Measurements from ENCODE around the gene EXOC3L1. TPM values are rescaled to one million over a fixed set of nuclear protein-coding genes. Genes with fewer than 3 reads are reported as not detected.

Gene EXOC3L1
- total and polyA plus RNA-seq, 3 experiments from 2014 or later = not detected

GRCh38 chr16:67156143-67156844, 33.6 kb downstream of the EXOC3L1 start:
- Histone ChIP-seq H3K9me3 (ENCODE audit: low read length) (no peaks in the 10 kb centered on the region), H3K4me1 (ENCODE audit: insufficient read depth, low read length) (peaks cover 47% of the 10 kb centered on the region), H3K4me3 (ENCODE audit: low read length) (no peak overlapping the region), H3K27me3 (ENCODE audit: insufficient read depth, low read length, poor library complexity, severe bottlenecking) (peaks cover under 1% of the 10 kb centered on the region), H3K36me3 (ENCODE audit: insufficient read depth, low read length) (no peaks in the 10 kb centered on the region), H3K27ac (ENCODE audit: low read depth, low read length) (no peak overlapping the region)
- H3K27me3 Mint-ChIP-seq = peaks cover 4 to 9% of the 10 kb centered on the region in 2 donors
- H3K4me1 Mint-ChIP-seq = peaks cover 54 to 77% (median 59%) of the 10 kb centered on the region in 3 donors
- CTCF ChIA-PET = interaction anchor here (0.8 to 17.6 kb wide), 19 partner anchors 9 to 312 kb away, joined by 3 to 205 read pairs (median 9); partner anchors contain the start of genes EXOC3L1, FBXL8, HSF4 and MATCAP1
- peaks cover 0 to 13% (median 0%) of the 10 kb centered on the region in 3 donors for H3K36me3 Mint-ChIP-seq
- POLR2A ChIA-PET = interaction anchor here (0.5 to 2.1 kb wide), 4 partner anchors 14 to 127 kb away, joined by 3 to 10 read pairs (median 4); partner anchors contain the start of genes CBFB and NOL3
- no peaks in the 10 kb centered on the region for H3K9me3 Mint-ChIP-seq
- peak overlapping the region; percentile 38 to 92 (median 77) for H3K4me3 Mint-ChIP-seq
- no peak for DNase-seq
- peak overlapping the region; percentile 70 to 99 (median 95) for H3K27ac Mint-ChIP-seq

GRCh38 chr16:67155295-67156142, 34.4 kb downstream of the EXOC3L1 start:
- Histone ChIP-seq H3K27ac (ENCODE audit: low read depth, low read length) (no peak overlapping the region), H3K9me3 (ENCODE audit: low read length) (no peaks in the 10 kb centered on the region), H3K4me1 (ENCODE audit: insufficient read depth, low read length) (peaks cover 44% of the 10 kb centered on the region), H3K27me3 (ENCODE audit: insufficient read depth, low read length, poor library complexity, severe bottlenecking) (no peaks in the 10 kb centered on the region), H3K4me3 (ENCODE audit: low read length) (no peak overlapping the region), H3K36me3 (ENCODE audit: insufficient read depth, low read length) (no peaks in the 10 kb centered on the region)
- ChIA-PET POLR2A (interaction anchor here (0.5 to 2.1 kb wide), 6 partner anchors 15 to 142 kb away, joined by 3 to 10 read pairs (median 4); partner anchors contain the start of genes CBFB and NOL3), CTCF (interaction anchor here (0.5 to 17.6 kb wide), 56 partner anchors 8 to 325 kb away, joined by 3 to 205 read pairs (median 4); partner anchors contain the start of genes ATP6V0D1, CBFB, EXOC3L1 and FBXL8)
- DNase-seq = peak; percentile 73 to 81 (median 75)
- peak overlapping the region in 6 of 8 donors; percentile 17 to 98 (median 82) for H3K27ac Mint-ChIP-seq
- H3K9me3 Mint-ChIP-seq = no peaks in the 10 kb centered on the region
- peak overlapping the region; percentile 48 to 92 (median 73) for H3K4me3 Mint-ChIP-seq
- H3K27me3 Mint-ChIP-seq = peaks cover 0 to 4% of the 10 kb centered on the region in 2 donors
- H3K36me3 Mint-ChIP-seq = peaks cover 0 to 15% (median 0%) of the 10 kb centered on the region in 3 donors
- H3K4me1 Mint-ChIP-seq = peaks cover 54 to 75% (median 59%) of the 10 kb centered on the region in 3 donors

- DNase-seq = no peak
- Histone ChIP-seq H3K9me3 (ENCODE audit: low read length) (no peaks in the 10 kb centered on the region), H3K36me3 (ENCODE audit: insufficient read depth, low read length) (no peaks in the 10 kb centered on the region), H3K4me3 (ENCODE audit: low read length) (no peak overlapping the region), H3K27ac (ENCODE audit: low read depth, low read length) (no peak overlapping the region), H3K4me1 (ENCODE audit: insufficient read depth, low read length) (peaks cover 41% of the 10 kb centered on the region), H3K27me3 (ENCODE audit: insufficient read depth, low read length, poor library complexity, severe bottlenecking) (no peaks in the 10 kb centered on the region)
- peaks cover 0 to 12% (median 0%) of the 10 kb centered on the region in 3 donors for H3K36me3 Mint-ChIP-seq
- peak overlapping the region in 4 of 8 donors; percentile 17 to 98 (median 63) for H3K27ac Mint-ChIP-seq
- no peaks in the 10 kb centered on the region for H3K9me3 Mint-ChIP-seq
- ChIA-PET POLR2A (interaction anchor here (0.5 to 2.1 kb wide), 6 partner anchors 15 to 141 kb away, joined by 3 to 10 read pairs (median 4); partner anchors contain the start of genes CBFB and NOL3), CTCF (interaction anchor here (0.5 to 17.6 kb wide), 55 partner anchors 8 to 326 kb away, joined by 3 to 205 read pairs (median 4); partner anchors contain the start of genes ATP6V0D1, CBFB, EXOC3L1 and FBXL8)
- peak overlapping the region; percentile 48 to 89 (median 73) for H3K4me3 Mint-ChIP-seq
- peaks cover 54 to 69% (median 56%) of the 10 kb centered on the region in 3 donors for H3K4me1 Mint-ChIP-seq
- no peaks in the 10 kb centered on the region for H3K27me3 Mint-ChIP-seq
These were observed 35.2 kb downstream of the EXOC3L1 start for GRCh38 chr16:67154578-67155294.

- Histone ChIP-seq H3K4me1 (ENCODE audit: insufficient read depth, low read length) (peaks cover 19% of the 10 kb centered on the region), H3K4me3 (ENCODE audit: low read length) (no peak overlapping the region), H3K27ac (ENCODE audit: low read depth, low read length) (no peak overlapping the region), H3K9me3 (ENCODE audit: low read length) (no peaks in the 10 kb centered on the region), H3K27me3 (ENCODE audit: insufficient read depth, low read length, poor library complexity, severe bottlenecking) (no peaks in the 10 kb centered on the region), H3K36me3 (ENCODE audit: insufficient read depth, low read length) (peaks cover 8% of the 10 kb centered on the region)
- Mint-ChIP-seq H3K27me3 (peaks cover 0 to 6% of the 10 kb centered on the region in 2 donors), H3K4me3 (peak overlapping the region; percentile 68 to 87 (median 78)), H3K36me3 (peaks cover 5 to 18% (median 7%) of the 10 kb centered on the region in 3 donors), H3K9me3 (no peaks in the 10 kb centered on the region), H3K27ac (peak overlapping the region in 6 of 8 donors; percentile 33 to 84 (median 63)), H3K4me1 (peaks cover 30 to 55% (median 33%) of the 10 kb centered on the region in 3 donors)
- ChIA-PET POLR2A (interaction anchor here (0.6 to 2.8 kb wide), 4 partner anchors 8 to 842 kb away, joined by 4 to 9 read pairs (median 8); partner anchors contain the start of genes FBXL8 and TRADD), CTCF (interaction anchor here (1.0 to 17.6 kb wide), 9 partner anchors 13 to 175 kb away, joined by 3 to 205 read pairs (median 4); partner anchors contain the start of genes EXOC3L1, FBXL8, HSF4 and MATCAP1)
- no peak for DNase-seq
These were observed 38.4 kb downstream of the EXOC3L1 start for GRCh38 chr16:67151431-67152097.

- H3K27ac Mint-ChIP-seq = peak within 1 kb of the TSS in 7 of 8 donors; percentile 33 to 84 (median 68)
- no peaks in the 10 kb centered on the region for H3K9me3 Mint-ChIP-seq
- peaks cover 24 to 49% (median 26%) of the 10 kb centered on the region in 3 donors for H3K4me1 Mint-ChIP-seq
- no peaks in the 10 kb centered on the region for H3K27me3 ChIP-seq (ENCODE audit: insufficient read depth, low read length, poor library complexity, severe bottlenecking)
- peak in 1 of 5 donors; percentile 21 for DNase-seq
- no peak within 1 kb of the TSS for H3K27ac ChIP-seq (ENCODE audit: low read depth, low read length)
- H3K4me1 ChIP-seq (ENCODE audit: insufficient read depth, low read length) = peaks cover 12% of the 10 kb centered on the region
- H3K27me3 Mint-ChIP-seq = peaks cover 0 to 6% of the 10 kb centered on the region in 2 donors
- H3K36me3 ChIP-seq (ENCODE audit: insufficient read depth, low read length) = peaks cover 9% of the 10 kb centered on the region
- ChIA-PET CTCF (interaction anchor here (1.3 to 17.6 kb wide), 6 partner anchors 14 to 174 kb away, joined by 3 to 205 read pairs (median 30); partner anchors contain the start of genes EXOC3L1, FBXL8, HSF4 and MATCAP1), POLR2A (interaction anchor here (0.9 to 2.8 kb wide), 4 partner anchors 8 to 172 kb away, joined by 3 to 9 read pairs (median 6); partner anchors contain the start of genes FBXL8 and TRADD)
- H3K9me3 ChIP-seq (ENCODE audit: low read length) = no peaks in the 10 kb centered on the region
- peaks cover 5 to 24% (median 7%) of the 10 kb centered on the region in 3 donors for H3K36me3 Mint-ChIP-seq
- peak within 1 kb of the TSS; percentile 68 to 87 (median 78) for H3K4me3 Mint-ChIP-seq
- H3K4me3 ChIP-seq (ENCODE audit: low read length) = peak within 1 kb of the TSS; percentile 46
These were observed 39.0 kb downstream of the EXOC3L1 start, which contains the start of gene B3GNT9 for GRCh38 chr16:67150833-67151396. B3GNT9 (minus strand) TSS chr16:67150998; CDS start chr16:67150485, 513 bp downstream.

- Histone ChIP-seq H3K36me3 (ENCODE audit: insufficient read depth, low read length) (peaks cover 9% of the 10 kb centered on the region), H3K27ac (ENCODE audit: low read depth, low read length) (no peak overlapping the region), H3K4me3 (ENCODE audit: low read length) (peak overlapping the region; percentile 46), H3K27me3 (ENCODE audit: insufficient read depth, low read length, poor library complexity, severe bottlenecking) (no peaks in the 10 kb centered on the region), H3K4me1 (ENCODE audit: insufficient read depth, low read length) (peaks cover 7% of the 10 kb centered on the region), H3K9me3 (ENCODE audit: low read length) (no peaks in the 10 kb centered on the region)
- ChIA-PET CTCF (interaction anchor here (1.3 to 17.6 kb wide), 5 partner anchors 15 to 173 kb away, joined by 3 to 205 read pairs (median 56); partner anchors contain the start of genes EXOC3L1, FBXL8, HSF4 and MATCAP1), POLR2A (interaction anchor here (0.5 to 2.8 kb wide), 4 partner anchors 9 to 82 kb away, joined by 3 to 9 read pairs (median 6); partner anchors contain the start of genes FBXL8 and TRADD)
- H3K4me3 Mint-ChIP-seq = peak overlapping the region in 5 of 7 donors; percentile 19 to 87 (median 78)
- peaks cover 21 to 42% (median 24%) of the 10 kb centered on the region in 3 donors for H3K4me1 Mint-ChIP-seq
- H3K9me3 Mint-ChIP-seq = no peaks in the 10 kb centered on the region
- H3K27ac Mint-ChIP-seq = no peak overlapping the region
- H3K27me3 Mint-ChIP-seq = peaks cover 0 to 6% of the 10 kb centered on the region in 2 donors
- H3K36me3 Mint-ChIP-seq = peaks cover 5 to 31% (median 7%) of the 10 kb centered on the region in 3 donors
- peak in 2 of 5 donors; percentile 26 to 36 for DNase-seq
These were observed 39.7 kb downstream of the EXOC3L1 start for GRCh38 chr16:67150047-67150832.

Data from CD8-positive, alpha-beta memory T cell (primary cell).